WTC11 (cell line): ENCODE data around the gene GAP43.

Experiments used
- ATF1 ChIP-seq: sonication (generic); formaldehyde crosslinking; IDR thresholded peaks from 2 replicates; pipeline ENCODE4 v1.8.1; 2023; ENCODE audit warnings: mild to moderate bottlenecking, moderate library complexity, missing genetic modification reagents
- CREM ChIP-seq: sonication (generic); formaldehyde crosslinking; IDR thresholded peaks from 2 replicates; pipeline ENCODE4 v1.8.1; 2022; ENCODE audit warnings: mild to moderate bottlenecking, missing genetic modification reagents, moderate library complexity
- CTCF ChIP-seq: fragments of 200-600 bp; IDR thresholded peaks from 2 replicates; pipeline ENCODE4 v1.8.0; 2022; ENCODE audit warnings: antibody characterized with exemption
- ESRRA ChIP-seq: sonication (generic); formaldehyde crosslinking; IDR thresholded peaks from 2 replicates; pipeline ENCODE4 v1.8.1; 2022; ENCODE audit warnings: mild to moderate bottlenecking, missing genetic modification reagents, borderline replicate concordance
- JUN ChIP-seq: sonication (generic); formaldehyde crosslinking; IDR thresholded peaks from 2 replicates; pipeline ENCODE4 v1.8.0; 2023; ENCODE audit warnings: mild to moderate bottlenecking, missing genetic modification reagents
- USF2 ChIP-seq: sonication (generic); formaldehyde crosslinking; IDR thresholded peaks from 2 replicates; pipeline ENCODE4 v1.8.1; 2023; ENCODE audit warnings: mild to moderate bottlenecking, missing genetic modification reagents, moderate library complexity
- ZBTB43 ChIP-seq: sonication (generic); formaldehyde crosslinking; IDR thresholded peaks from 2 replicates; pipeline ENCODE4 v1.8.1; 2023; ENCODE audit warnings: mild to moderate bottlenecking, missing genetic modification reagents

- TF ChIP-seq ZBTB43 (CRISPR knock-in tag) (no peak), USF2 (no peak), CREM (CRISPR knock-in tag) (no peak), ATF1 (CRISPR knock-in tag) (no peak), ESRRA (no peak), CTCF (no peak), JUN (no peak)
Observed at GRCh38 chr3:115663414-115663813, 40.1 kb downstream of the GAP43 start.
